Ovary (tissue), 9 donors: ENCODE results near the gene MID2. TPM values are rescaled to one million over a fixed set of nuclear protein-coding genes. Genes with fewer than 3 reads are reported as not detected.

Experiments
- DNase-seq, 5 donors: peaks; one replicate each; pipeline ENCODE4 v3.0.0-alpha.2; 2019 to 2020
- H3K27ac ChIP-seq, 2 donors: fragments of 200-600 bp; one replicate each; pipeline versions ENCODE4 v1.5.1 to v1.8.0; 2019 to 2022
- H3K27me3 ChIP-seq: fragments of 200-600 bp; one replicate; pipeline ENCODE4 v1.8.0; 2022
- H3K36me3 ChIP-seq: fragments of 200-600 bp; sonication (generic); one replicate; pipeline ENCODE4 v1.5.1; 2019
- H3K4me1 ChIP-seq: one replicate; pipeline ENCODE4 v1.8.1; 2013; ENCODE audit warnings: mild to moderate bottlenecking, moderate library complexity; ENCODE audit not compliant: insufficient read depth
- H3K4me3 ChIP-seq: fragments of 200-600 bp; sonication (generic); one replicate; pipeline ENCODE4 v1.5.1; 2017
- H3K9me3 ChIP-seq, 2 donors: fragments of 200-600 bp in 1 of 2; sonication (generic) in 1 of 2; one replicate each; pipeline versions ENCODE4 v1.5.1 to v1.8.1; 2013 to 2019; ENCODE audit warnings: mild to moderate bottlenecking in 1 of 2, moderate library complexity in 1 of 2
- EP300 ChIP-seq: sonication (generic); formaldehyde crosslinking; IDR thresholded peaks from one replicate; pipeline ENCODE4 v1.6.1; 2017; ENCODE audit warnings: antibody characterized with exemption
- POLR2A ChIP-seq: fragments of 450-650 bp; IDR thresholded peaks from one replicate; pipeline ENCODE4 v1.6.1; 2017; ENCODE audit warnings: antibody characterized with exemption, mild to moderate bottlenecking, moderate library complexity
- WGBS, 3 donors: extraction: QIAGEN DNeasy Blood & Tissue Kit in 1 of 3; methylation state at CpG; one replicate each; pipeline versions ENCODE4 v1.1.5 to v1.1.7; 2013 to 2017; 5-methylcytosine and 5-hydroxymethylcytosine counted together
- intact Hi-C, 4 donors: fragments of 100-400 bp; cut with DNase I; formaldehyde crosslinking; loops; one replicate each; pipeline versions ENCODE4 v1.11.0 to v1.15.1; 2022 to 2023
- polyA plus RNA-seq, 2 donors: library from polyadenylated mRNA; stranded (reverse); fragments of 200-250 nt in 1 of 2; fragments of 350-450 nt in 1 of 2; fragmentation: Illumina TruSeq in 1 of 2; extraction: RNeasy Lipid Tissue Mini Kit (QIAGEN cat#74804) in 1 of 2; gene quantifications; one replicate each; pipeline ENCODE4 v1.2.3, GENCODE V29; 2013 to 2014
- small RNA-seq: library from RNA; depleted of rRNA; stranded (forward); fragments of <200 nt; gene quantifications from one replicate; pipeline ENCODE3, GENCODE V24; 2016
- total RNA-seq, 7 donors: library from RNA; depleted of rRNA in 2 of 7; stranded (reverse); fragments of >200 nt in 2 of 7; fragmentation: NEBNext Ultra II Directional in 3 of 7; extraction: Animal tissue kit (Norgen Biotek cat#: 25700) in 3 of 7; gene quantifications; one replicate each; pipeline versions ENCODE4 v1.1.0 to v1.2.4, GENCODE V29; 2016 to 2023
- TF ChIP-seq, protein P1 (sequence below), 3 donors: fragments of 450-650 bp in 2 of 3; fragments of 200-600 bp in 1 of 3; IDR thresholded peaks; one replicate each; pipeline versions ENCODE4 v1.5.1 to v1.8.0; 2016 to 2022; ENCODE audit warnings: antibody characterized with exemption in 3 of 3, mild to moderate bottlenecking in 1 of 3
- donor health status: DM: no; HTN: no; CAD: no; lungs with moderate emphysema.
- donor health status: DM: no; HTN: no; CAD: no.
- donor health status: Bipolar disorder and iron deficiency.
- donor health status: DM: yes; HTN: yes; CAD: no.
- donor health status: DM: no; HTN: no; CAD: no.
- donor health status: DM: yes; HTN: yes; CAD: no.

The MID2 gene
- total and polyA plus RNA-seq, 9 donors: 4.3 to 29.6 (median 22.1) TPM

DNA sequence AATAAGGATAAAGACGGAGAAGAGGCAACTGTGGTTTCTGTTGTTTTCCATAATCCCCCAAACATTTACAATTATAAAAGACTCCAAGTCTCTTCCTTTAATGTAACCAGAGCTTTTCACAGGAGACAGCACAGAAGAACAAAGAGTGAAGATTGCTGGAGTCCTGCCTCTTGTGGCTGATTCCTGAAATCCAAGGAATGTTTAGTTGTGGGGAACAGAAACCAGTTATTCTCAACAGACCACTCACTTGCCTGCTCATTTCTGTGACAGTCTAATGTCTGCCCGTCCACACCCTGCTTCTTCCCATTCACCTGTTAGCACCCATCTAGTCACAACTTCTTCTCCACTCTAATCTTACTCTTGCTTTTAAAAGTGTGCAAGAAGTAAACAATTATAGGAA is 144.4 kb downstream of the MID2 start:
- Histone ChIP-seq H3K36me3 (no peaks in the 10 kb centered on the region), H3K4me1 (no peaks in the 10 kb centered on the region), H3K4me3 (no peak overlapping the region), H3K27ac (no peak overlapping the region), H3K9me3 (no peaks in the 10 kb centered on the region), H3K27me3 (no peaks in the 10 kb centered on the region)
- DNase-seq: no peak
- intact Hi-C loops: no loop called here
- WGBS, 3 donors: 36 to 42% (median 36%) methylated on average over 2 of the region's 2 CpGs
- TF ChIP-seq EP300: no peak
- TF ChIP-seq, protein P1, sequence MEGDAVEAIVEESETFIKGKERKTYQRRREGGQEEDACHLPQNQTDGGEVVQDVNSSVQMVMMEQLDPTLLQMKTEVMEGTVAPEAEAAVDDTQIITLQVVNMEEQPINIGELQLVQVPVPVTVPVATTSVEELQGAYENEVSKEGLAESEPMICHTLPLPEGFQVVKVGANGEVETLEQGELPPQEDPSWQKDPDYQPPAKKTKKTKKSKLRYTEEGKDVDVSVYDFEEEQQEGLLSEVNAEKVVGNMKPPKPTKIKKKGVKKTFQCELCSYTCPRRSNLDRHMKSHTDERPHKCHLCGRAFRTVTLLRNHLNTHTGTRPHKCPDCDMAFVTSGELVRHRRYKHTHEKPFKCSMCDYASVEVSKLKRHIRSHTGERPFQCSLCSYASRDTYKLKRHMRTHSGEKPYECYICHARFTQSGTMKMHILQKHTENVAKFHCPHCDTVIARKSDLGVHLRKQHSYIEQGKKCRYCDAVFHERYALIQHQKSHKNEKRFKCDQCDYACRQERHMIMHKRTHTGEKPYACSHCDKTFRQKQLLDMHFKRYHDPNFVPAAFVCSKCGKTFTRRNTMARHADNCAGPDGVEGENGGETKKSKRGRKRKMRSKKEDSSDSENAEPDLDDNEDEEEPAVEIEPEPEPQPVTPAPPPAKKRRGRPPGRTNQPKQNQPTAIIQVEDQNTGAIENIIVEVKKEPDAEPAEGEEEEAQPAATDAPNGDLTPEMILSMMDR (IDR thresholded peaks at IDR 0.05): no peak
- TF ChIP-seq POLR2A: no peak

DNA sequence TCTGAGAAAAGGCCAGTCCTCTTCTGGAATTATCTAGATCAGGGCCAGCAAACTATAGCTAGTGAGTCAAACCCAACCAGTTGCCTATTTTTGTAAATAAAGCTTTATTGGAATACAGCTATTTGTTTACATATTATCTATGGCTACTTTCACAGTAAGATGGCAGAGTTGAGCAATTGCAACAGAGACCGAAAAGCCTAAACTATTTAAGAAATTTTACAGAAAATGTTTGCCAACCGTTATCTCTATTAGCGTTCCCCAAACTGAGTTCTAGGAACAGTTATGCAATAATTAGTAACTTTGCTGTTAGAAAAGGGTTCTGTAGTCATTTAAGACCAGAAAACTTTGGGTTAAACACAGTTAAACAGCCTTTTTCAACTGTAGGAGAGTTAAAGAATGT is 146.0 kb downstream of the MID2 start:
- H3K9me3 ChIP-seq: no peaks in the 10 kb centered on the region
- H3K27me3 ChIP-seq: no peaks in the 10 kb centered on the region
- no peak overlapping the region for H3K27ac ChIP-seq
- no peak for DNase-seq
- WGBS, 3 donors: 42 to 56% (median 46%) methylated on average over 3 of the region's 3 CpGs
- no peak for TF ChIP-seq EP300
- no peak for TF ChIP-seq POLR2A
- TF ChIP-seq, protein P1 (IDR thresholded peaks at IDR 0.05): no peak
- intact Hi-C loops: no loop called here
- H3K4me1 ChIP-seq: no peaks in the 10 kb centered on the region
- no peaks in the 10 kb centered on the region for H3K36me3 ChIP-seq
- H3K4me3 ChIP-seq: no peak overlapping the region

Small RNA genes within 50 kb of the gene (small RNA-seq; reads per million reads assigned to genes)
- gene RF00019: not detected

Other genes with a start within 250 kb of the MID2 start
- gene PRPS1, start 197.4 kb upstream of the MID2 start, total RNA-seq: 10 to 100 TPM; 19.6 to 40.9 (median 32.8) TPM
- gene PRPS1, start 197.4 kb upstream of the MID2 start, polyA plus RNA-seq: 10 to 100 TPM; 20.0 to 72.3 TPM
- 100 to 1,000 TPM in 6 of 7 donors, 10 to 100 TPM in 1; 91.5 to 645 (median 365) TPM for gene TSC22D3, start 50.1 kb upstream of the MID2 start, total RNA-seq
- 100 to 1,000 TPM; 221 to 241 TPM for gene TSC22D3, start 50.1 kb upstream of the MID2 start, polyA plus RNA-seq
- gene NCBP2L, start 48.1 kb upstream of the MID2 start, total RNA-seq: 1 to 10 TPM in 2 of 7 donors, under 1 TPM in 4, not detected in 1; 0.28 to 1.6 (median 0.72) TPM
- under 1 TPM; 0.20 to 0.35 TPM for gene NCBP2L, start 48.1 kb upstream of the MID2 start, polyA plus RNA-seq
- gene TEX13B, start 156.5 kb downstream of the MID2 start, total RNA-seq: not detected
- gene TEX13B, start 156.5 kb downstream of the MID2 start, polyA plus RNA-seq: not detected
- gene VSIG1, start 219.2 kb downstream of the MID2 start, total RNA-seq: under 1 TPM in 1 of 7 donors, not detected in 6; 0.11 TPM
- under 1 TPM; 0.04 to 0.45 TPM for gene VSIG1, start 219.2 kb downstream of the MID2 start, polyA plus RNA-seq